ENCODE data around the gene MYL12B. TPM values are rescaled to one million over a fixed set of nuclear protein-coding genes. Genes with fewer than 3 reads are reported as not detected.

MYL12B gene
- total RNA-seq, 3 donors from 2014 or later = 305 to 371 (median 335) TPM

DNA sequence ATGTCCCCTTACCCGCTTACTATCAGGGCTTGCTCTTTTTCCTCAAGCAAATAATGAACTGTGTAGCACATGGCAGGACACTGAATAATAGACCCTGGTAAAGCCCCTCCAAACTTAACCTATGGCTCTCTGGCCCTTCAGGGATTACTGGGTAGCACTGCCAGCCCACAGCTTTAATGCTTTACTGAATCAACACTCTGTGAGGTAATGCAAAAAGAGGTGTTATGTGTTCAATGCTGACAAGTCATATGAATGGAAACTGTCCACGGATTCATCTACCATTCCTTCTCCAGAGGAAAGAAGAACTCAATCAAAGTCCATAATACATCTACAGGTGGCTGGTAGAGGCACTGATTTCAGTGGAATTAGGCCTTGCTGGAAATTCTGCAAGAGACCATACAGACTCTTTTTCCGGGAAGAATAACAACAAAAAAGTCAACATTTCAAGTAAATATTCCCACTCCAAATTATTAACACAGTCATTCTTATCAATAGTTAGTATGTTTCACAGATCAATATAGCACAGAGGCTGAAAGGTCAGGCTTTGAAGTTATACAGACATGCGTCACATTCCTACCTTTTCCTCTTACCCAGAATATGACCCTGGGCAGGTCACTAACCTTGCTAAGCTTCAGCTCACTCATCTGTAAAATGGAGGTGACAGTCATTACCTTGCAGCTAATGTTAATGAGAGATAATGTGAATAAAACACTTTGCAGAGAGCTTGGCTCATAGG, 28.3 kb upstream of the MYL12B start:
- H3K27ac ChIP-seq = no peak overlapping the region
- intact Hi-C loops (cut with DNase I; ENCODE audit: low total_unique reads) = no loop called here
- H3K27me3 ChIP-seq = no peaks in the 10 kb centered on the region
- no peak for TF ChIP-seq POLR2AphosphoS5 (IDR thresholded peaks at IDR 0.05)
- no peak for TF ChIP-seq POLR2A (IDR thresholded peaks at IDR 0.05)
- TF ChIP-seq, protein P1, sequence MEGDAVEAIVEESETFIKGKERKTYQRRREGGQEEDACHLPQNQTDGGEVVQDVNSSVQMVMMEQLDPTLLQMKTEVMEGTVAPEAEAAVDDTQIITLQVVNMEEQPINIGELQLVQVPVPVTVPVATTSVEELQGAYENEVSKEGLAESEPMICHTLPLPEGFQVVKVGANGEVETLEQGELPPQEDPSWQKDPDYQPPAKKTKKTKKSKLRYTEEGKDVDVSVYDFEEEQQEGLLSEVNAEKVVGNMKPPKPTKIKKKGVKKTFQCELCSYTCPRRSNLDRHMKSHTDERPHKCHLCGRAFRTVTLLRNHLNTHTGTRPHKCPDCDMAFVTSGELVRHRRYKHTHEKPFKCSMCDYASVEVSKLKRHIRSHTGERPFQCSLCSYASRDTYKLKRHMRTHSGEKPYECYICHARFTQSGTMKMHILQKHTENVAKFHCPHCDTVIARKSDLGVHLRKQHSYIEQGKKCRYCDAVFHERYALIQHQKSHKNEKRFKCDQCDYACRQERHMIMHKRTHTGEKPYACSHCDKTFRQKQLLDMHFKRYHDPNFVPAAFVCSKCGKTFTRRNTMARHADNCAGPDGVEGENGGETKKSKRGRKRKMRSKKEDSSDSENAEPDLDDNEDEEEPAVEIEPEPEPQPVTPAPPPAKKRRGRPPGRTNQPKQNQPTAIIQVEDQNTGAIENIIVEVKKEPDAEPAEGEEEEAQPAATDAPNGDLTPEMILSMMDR (IDR thresholded peaks at IDR 0.05) = no peak
- no peak overlapping the region for H3K4me3 ChIP-seq
- no peaks in the 10 kb centered on the region for H3K4me1 ChIP-seq
- DNase-seq (ENCODE audit: low spot score in 2 of 2) = no peak
- H3K9me3 ChIP-seq = no peaks in the 10 kb centered on the region
- no peaks in the 10 kb centered on the region for H3K36me3 ChIP-seq

DNA sequence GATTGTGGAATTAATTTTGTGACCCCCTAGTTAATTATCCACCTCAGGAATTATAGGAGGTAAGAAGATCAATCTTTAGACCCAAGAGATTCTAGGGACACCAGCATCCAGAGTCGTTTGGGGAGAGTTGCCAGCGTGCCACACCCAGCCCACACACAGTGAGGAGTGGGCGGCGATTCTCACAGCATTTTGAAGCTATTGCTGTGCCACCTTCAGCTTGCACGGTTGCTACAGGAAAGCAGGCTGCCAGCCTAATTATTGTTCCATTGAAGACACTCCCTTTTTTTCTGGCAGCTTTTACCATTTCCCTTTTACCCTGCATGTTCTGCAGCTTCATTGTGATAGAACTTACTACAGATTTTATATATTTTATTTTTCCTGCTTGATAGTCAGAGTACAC, 27.5 kb upstream of the MYL12B start:
- Histone ChIP-seq H3K4me1 (no peaks in the 10 kb centered on the region), H3K36me3 (no peaks in the 10 kb centered on the region), H3K27ac (no peak overlapping the region), H3K9me3 (no peaks in the 10 kb centered on the region), H3K27me3 (no peaks in the 10 kb centered on the region), H3K4me3 (no peak overlapping the region)
- no peak for DNase-seq (ENCODE audit: low spot score in 2 of 2)
- intact Hi-C loops (cut with DNase I; ENCODE audit: low total_unique reads) = no loop called here
- no peak for TF ChIP-seq POLR2A (IDR thresholded peaks at IDR 0.05)
- TF ChIP-seq, protein P1 (IDR thresholded peaks at IDR 0.05) = no peak
- TF ChIP-seq POLR2AphosphoS5 (IDR thresholded peaks at IDR 0.05) = no peak

GRCh38 chr18:3235846-3236245, 26.1 kb upstream of the MYL12B start:
- Histone ChIP-seq H3K27me3 (no peaks in the 10 kb centered on the region), H3K9me3 (no peaks in the 10 kb centered on the region), H3K27ac (no peak overlapping the region), H3K36me3 (no peaks in the 10 kb centered on the region), H3K4me3 (no peak overlapping the region), H3K4me1 (no peaks in the 10 kb centered on the region)
- TF ChIP-seq, protein P1 (IDR thresholded peaks at IDR 0.05) = no peak
- TF ChIP-seq POLR2A (IDR thresholded peaks at IDR 0.05) (no peak), POLR2AphosphoS5 (IDR thresholded peaks at IDR 0.05) (no peak)
- intact Hi-C loops (cut with DNase I; ENCODE audit: low total_unique reads) = no loop called here
- DNase-seq (ENCODE audit: low spot score in 2 of 2) = no peak

DNA sequence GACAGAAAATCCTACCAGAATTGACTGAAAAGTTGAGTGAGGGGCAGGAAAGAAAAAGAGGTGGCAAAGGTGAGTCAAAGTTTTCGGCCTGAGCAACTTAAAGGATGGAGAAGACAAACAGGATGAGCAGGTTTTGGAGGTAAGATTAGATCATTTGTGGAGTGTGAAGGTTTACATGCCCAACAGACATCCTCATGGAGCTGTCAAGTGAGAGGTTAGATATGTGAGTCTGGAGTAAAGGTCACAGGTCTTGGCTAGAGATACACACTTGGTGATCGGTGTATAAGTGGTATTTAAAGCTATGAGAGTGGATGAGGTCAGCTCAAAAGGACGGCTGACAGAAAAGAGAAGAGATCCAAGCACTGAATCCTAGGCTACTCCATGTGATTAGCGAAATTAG, 25.5 kb upstream of the MYL12B start:
- intact Hi-C loops (cut with DNase I; ENCODE audit: low total_unique reads) = no loop called here
- no peaks in the 10 kb centered on the region for H3K36me3 ChIP-seq
- DNase-seq (ENCODE audit: low spot score in 2 of 2) = no peak

DNA sequence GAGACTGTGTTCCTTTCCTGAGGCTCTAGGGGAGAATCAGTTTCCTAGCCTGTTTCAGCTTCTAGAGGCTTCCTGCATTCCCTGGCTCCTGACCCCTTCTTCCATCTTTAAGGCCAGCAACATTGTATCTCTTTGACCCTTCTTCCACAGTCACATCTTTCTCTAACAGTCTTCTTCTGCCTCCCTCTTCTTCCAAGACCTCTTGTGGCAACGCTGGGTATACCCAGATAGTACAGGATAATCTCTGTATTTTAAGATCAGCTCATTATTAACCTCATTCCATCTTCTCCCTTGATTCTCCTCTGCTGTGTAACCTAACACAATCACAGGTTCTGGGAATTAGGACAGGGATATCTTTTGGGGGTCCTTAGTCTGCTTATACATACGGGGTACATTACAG, 23.2 kb upstream of the MYL12B start:
- H3K27me3 ChIP-seq = no peaks in the 10 kb centered on the region
- no peak for DNase-seq (ENCODE audit: low spot score in 2 of 2)
- H3K4me1 ChIP-seq = no peaks in the 10 kb centered on the region
- no peak for TF ChIP-seq POLR2A (IDR thresholded peaks at IDR 0.05)
- TF ChIP-seq POLR2AphosphoS5 (IDR thresholded peaks at IDR 0.05) = no peak
- TF ChIP-seq, protein P1 (IDR thresholded peaks at IDR 0.05) = no peak
- no peak overlapping the region for H3K27ac ChIP-seq
- no peak overlapping the region for H3K4me3 ChIP-seq
- no peaks in the 10 kb centered on the region for H3K36me3 ChIP-seq
- intact Hi-C loops (cut with DNase I; ENCODE audit: low total_unique reads) = no loop called here
- no peaks in the 10 kb centered on the region for H3K9me3 ChIP-seq

More for the DNA sequence above, 25.5 kb upstream of the MYL12B start:
- Histone ChIP-seq H3K4me1 (no peaks in the 10 kb centered on the region), H3K9me3 (no peaks in the 10 kb centered on the region), H3K27me3 (no peaks in the 10 kb centered on the region), H3K27ac (no peak overlapping the region), H3K4me3 (no peak overlapping the region)
- TF ChIP-seq POLR2A (IDR thresholded peaks at IDR 0.05) (no peak), POLR2AphosphoS5 (IDR thresholded peaks at IDR 0.05) (no peak)
- TF ChIP-seq, protein P1 (IDR thresholded peaks at IDR 0.05) = no peak
